Gastrocnemius medialis (tissue), 4 donors: ENCODE data around the gene KPNA3.

Experiments used
- CTCF ChIP-seq, 5 experiments: fragments of 450-650 bp in 3 of 5; fragments of 200-600 bp in 2 of 5; sonication (generic) in 2 of 5; IDR thresholded peaks in 4 of 5; conservative IDR thresholded peaks in 1 of 5; 1 replicate in 4 of 5; 2 replicates in 1 of 5; pipeline ENCODE4 v1.5.1; 2016 to 2019; ENCODE audit warnings: antibody characterized with exemption in 5 of 5, mild to moderate bottlenecking in 3 of 5, moderate library complexity in 3 of 5
- POLR2A ChIP-seq, 2 donors: fragments of 450-650 bp; IDR thresholded peaks; one replicate each; pipeline ENCODE4 v1.6.1; 2017; ENCODE audit warnings: antibody characterized with exemption in 2 of 2, mild to moderate bottlenecking in 2 of 2, moderate library complexity in 2 of 2

- TF ChIP-seq CTCF (IDR thresholded peaks at IDR 0.05 in 4 of 5, conservative IDR thresholded peaks at IDR 0.05 in 1 of 5) = no peak
- no peak for TF ChIP-seq POLR2A (IDR thresholded peaks at IDR 0.05)
Observed at GRCh38 chr13:49716615-49717014, 75.9 kb downstream of the KPNA3 start.
